HG02588 (cell line): Measurements from ENCODE around the gene TIMM17A.

Experiments
- ATAC-seq: cut with Tn5 transposase; IDR thresholded peaks from one replicate; pipeline ENCODE4 v1.9.1; 2021; ENCODE audit warnings: mild to moderate bottlenecking, moderate library complexity; ENCODE audit not compliant: unreplicated experiment

TIMM17A gene

DNA sequence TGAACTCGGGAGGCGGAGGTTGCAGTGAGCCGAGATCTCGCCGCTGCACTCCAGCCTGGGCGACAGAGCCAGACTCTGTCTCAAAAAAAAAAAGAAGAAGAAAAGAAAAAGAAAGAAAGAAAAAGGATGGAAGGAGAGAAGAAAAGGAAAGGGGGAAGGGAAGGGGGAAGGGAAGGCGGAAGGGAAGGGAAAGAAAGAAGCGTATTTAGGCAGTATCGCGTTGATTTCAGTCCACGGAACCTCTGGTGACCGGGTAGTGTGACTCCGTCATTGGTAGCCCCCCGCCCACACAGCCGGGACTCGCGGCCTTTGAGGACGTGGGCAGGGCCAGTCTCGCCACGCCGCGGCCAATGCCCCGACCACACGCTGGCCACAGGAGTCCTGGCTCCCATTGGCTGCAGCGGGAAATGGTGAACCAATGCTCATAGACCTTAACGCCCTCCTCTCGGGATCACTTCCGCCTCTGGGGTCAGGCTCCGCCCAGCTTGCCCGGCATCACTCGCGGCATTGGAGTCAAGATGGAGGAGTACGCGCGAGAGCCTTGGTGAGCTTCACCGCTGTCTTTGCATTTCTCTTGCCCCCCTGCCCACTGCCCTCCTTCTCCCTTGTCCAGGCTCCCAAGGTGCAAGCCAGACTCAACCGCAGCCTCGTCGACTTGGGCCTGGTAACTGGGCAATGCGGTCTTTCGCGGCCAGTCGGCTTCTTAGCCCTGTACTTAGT is at the start of gene TIMM17A:
TSS of gene TIMM17A (plus strand) at position 495 of the 720 bp plus-strand sequence. CDS start at position 519, 24 bp downstream.
- ATAC-seq = peak; percentile 99

DNA sequence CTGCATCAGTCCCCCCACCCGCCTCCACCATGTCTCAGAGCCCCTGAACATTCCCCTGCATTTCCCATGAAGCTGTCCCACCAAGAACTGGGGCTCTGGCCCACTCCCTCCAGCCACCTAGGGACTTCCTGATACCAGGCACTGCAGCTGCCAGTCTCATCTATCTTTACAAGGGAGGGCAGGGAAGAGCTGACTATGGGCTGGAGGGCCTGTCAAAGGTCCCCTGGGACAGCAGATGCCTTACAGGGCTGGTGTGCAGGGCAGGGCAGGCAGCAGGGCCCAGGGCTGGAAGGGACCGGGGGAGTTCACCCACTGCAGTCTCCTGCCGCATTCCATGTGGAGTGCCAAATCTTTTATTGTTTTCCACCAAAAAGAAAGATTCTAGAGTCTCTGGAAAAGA is 49.0 kb upstream of the TIMM17A start:
- ATAC-seq = no peak

DNA sequence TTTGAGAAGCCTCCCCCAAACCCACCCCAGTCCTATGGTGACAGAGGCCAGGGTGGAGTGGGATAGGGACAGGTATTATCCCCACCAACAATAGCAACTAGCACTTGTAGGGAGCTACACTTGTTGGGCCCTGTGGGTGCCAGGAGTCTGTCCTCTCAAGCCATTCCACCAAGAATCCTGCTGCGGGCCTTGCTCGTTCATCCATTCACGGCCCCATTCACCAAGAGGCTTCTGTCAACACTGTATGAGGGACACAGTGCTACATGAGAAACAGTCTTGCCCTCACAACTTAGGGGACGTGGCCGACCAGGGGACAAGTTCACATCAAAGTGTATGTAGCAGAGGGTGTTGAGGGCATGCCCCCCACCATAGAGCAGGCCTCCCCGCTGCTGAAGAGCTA is 47.7 kb upstream of the TIMM17A start:
- no peak for ATAC-seq

DNA sequence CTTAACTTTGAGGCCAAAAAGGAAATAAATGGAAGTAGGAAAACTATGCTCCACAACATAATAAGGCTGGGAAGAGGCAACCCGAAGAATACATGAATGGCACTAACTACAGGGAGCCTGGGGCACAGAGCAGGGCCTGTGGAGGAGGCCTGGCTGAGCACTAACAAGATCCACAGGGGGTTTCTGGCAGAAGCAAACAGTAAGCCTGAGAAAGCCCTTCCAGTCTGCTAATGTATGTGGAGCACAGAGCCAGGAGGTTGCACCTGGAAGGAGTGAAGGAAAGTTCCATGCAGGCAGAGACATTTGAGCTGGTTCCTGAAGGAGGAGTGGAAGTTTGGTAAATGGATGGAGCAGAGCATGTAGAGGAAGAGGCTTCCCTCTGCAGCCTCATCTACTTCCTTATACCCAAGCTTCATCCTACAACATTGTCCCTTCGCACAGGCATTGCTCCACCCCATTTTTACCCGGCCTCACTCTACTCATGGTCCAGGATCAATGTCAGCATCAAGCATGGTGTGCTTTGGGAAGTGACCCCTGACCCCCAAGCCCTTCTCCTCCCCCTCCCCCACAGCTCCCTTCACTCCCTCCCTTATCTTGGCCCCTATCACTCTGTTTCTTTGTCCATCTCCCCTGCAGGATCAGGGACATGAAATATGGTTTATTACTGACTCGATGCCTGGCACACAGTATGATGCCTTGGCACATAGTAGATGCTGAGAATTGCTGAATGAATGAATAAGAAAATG is 43.3 kb upstream of the TIMM17A start:
- no peak for ATAC-seq

DNA sequence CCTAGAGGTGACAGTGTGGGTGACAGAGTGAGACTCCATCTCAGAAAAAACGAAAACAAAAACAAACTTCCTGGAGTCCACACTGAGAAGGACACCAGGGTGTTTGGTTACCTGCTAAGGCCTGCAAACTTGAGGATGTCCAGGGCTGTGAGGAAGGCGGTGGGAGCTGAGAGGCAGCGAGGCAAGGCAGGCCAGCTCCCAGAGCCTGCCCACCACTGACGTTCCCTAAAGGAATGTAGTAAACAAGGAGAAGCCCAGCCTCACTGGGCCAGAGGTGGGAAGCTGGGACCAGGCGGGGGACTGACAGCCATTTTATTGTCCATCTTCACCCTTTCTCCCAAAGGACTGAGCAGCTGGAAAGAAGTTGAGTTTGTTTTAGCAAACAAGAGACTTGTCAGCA is 42.5 kb upstream of the TIMM17A start:
- ATAC-seq = no peak

DNA sequence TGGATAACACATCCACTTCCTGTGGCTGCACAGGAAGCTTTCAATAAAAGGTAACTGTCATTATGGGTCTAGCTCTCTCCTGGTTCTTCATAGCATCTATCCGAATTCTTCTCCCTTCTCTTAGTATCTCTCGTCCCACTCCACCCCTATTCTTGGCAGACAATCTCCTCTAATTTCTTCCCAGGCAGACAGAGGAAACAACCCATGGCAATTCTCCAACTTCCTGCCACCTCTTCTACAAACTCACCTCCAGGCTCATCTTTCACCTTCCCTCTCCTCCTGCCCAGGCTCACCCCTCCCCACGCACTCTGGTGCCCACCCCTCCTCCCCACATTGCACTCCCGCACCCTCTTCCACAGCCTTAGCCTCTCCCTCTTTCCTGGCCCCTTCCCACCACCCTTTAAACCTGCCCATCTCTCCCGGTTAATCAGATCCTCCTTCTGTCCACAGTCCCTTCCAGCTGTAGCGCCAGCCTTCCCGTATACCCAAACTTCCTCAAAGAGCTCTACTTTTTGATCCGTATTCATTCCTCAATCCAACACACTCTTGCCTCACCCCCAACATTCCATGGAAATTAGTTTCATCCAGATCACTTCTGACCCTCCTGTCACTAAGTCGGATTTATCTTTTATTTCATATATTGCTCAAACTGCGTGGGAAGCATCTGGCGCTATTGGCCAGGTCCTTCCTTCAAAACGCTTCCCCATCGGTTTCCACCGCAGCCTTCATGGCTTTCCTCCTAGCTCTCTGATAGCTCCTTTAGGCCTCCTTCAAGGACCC is 40.7 kb upstream of the TIMM17A start:
- ATAC-seq = no peak

DNA sequence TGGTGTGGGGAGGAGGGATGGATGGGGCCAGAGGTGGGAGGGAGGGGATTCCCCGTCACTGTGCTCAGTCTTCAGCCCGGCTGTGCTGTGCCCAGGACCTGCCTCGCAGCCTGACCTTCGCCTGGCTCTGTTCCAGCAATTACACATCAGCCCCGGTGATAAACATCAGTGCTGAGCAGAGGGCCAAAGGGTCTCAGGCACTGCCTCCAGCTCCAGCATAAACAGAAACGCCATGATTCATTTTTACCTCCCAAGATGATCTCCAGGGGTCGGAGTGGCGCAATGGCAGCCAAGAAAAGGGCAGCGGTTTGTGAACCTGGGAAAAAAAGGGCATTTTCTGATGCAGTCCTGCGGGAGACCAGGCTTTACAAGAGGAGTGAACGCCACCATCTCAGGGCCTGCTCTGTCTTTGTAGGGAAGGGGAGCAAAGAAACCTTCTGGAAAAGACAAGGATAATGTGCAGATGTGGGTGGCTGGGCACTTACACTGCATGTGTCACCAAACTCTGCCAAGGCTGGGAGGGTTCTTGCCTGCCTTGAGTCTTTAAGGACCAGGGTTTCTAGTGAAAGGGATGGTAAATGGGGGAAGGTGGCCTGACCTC is 38.6 kb upstream of the TIMM17A start:
- no peak for ATAC-seq

DNA sequence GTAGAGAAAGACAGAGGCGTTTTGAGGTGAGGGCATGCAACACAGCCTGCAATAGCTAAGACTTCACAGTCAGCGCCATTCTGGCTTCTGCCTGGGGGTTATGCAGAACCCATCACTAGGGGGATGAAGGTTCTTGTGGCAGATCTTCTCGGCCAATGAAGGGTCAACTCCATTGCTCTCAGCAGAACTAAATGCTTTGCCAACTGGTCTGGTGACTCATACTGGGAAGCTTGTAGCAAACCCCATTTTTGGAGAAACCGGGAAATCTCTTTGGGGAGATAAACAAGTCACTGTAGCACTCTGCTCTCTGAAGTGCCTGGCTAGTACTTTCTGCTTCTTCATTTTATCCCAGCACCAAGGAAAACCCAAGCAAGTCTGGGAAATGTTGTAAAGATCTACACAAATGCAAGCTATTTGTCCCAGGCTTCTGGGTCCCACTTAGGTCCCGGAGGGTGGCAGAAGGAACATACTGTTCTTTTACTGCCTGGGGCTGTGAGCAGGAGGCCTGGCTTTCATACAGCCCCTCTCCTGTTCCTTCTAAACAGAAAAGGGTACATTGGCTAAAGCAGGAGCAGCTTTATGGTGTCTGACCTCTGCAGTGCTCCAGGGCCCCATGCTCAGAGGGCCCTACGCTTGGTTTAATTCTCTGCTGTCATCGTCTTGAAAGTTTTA is 37.8 kb upstream of the TIMM17A start:
- ATAC-seq = no peak

DNA sequence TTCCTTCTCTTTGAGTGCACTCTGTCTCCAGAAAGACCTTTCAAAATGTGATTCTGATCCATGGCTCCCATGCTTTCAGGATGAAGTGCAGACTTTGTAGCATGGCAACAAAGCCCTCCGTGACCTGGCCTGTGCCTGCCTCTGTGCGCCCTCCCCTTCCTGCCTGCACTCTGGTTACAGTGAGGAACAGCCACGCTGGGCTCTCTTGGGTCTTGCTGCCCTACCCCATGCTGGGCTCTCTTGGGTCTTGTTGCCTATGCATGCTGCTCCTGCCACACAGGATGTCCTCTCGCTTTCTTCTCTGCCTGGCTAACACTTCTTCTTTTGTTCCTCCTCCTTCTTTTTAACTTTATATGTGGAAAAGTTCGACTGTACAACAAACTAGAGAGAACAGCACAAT is 37.0 kb upstream of the TIMM17A start:
- ATAC-seq = no peak

DNA sequence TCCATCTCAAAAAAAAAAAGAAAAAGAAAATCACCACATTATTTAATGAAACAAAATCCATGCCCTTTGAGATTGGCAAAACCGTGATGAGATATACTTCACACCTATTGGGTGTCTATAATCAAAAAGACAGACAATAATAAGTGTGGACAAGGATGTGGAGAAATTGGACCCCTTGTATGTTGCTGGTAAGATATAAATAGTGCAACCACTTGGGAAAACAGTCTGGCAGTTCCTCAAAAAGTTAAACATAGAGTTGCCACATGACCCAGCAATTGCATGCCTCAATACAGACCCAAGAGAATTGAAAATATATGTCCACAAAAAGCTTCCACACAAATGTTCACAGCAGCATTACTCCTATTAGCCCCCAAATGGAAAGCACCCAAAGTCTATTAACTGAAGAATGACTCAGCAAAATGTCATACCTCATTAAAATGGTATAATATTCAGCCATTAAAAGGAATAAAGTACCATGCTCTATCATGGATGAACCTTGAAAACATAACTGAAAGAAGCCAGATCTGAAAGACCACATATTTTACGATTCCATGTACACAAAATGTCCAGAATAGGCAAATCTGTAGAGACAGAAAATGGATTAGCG is 33.2 kb upstream of the TIMM17A start:
- no peak for ATAC-seq

DNA sequence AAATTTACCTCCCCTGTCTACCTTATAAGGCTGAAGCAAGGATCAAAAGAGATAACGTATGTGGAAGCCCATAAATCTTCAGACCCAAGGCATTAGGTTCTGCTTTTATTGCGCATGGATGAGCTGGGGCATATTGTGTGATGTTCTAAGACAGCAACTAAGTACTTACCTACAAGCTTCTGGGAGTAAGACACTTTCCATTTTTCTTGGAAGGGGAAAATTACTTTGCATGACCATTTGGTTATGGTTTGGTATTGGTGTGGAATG is 30.1 kb upstream of the TIMM17A start:
- no peak for ATAC-seq

DNA sequence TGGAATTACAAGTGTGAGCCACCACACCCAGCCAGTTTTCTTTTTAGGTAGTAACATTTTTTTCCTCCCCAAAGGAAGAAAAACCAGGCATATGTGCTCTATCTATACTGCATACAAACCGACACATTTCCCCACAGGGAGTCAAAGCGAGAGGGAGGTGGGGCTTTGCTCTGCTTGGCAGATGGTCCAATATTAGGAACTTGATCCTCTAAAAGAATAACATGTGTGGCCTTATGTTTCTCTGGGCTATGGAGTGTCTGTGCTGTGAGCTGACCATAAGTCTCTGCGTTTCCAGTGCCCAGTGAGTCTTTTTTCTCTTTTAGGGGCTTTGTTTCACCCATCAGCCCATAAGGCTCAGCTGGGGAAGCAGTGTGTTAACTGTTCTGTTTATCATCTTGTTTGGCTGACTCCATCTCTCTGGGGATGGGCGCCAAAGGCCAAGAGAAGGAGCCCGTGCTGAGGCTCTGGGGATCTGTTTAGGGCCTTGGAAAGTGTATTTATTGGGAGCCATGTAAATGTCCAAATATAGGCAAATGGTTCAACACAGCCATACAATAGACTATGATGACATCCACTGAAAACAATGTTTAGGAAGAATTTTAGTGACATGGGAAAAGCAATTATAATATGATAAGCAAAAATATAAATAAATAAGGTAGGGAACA is 29.2 kb upstream of the TIMM17A start:
- ATAC-seq = no peak

DNA sequence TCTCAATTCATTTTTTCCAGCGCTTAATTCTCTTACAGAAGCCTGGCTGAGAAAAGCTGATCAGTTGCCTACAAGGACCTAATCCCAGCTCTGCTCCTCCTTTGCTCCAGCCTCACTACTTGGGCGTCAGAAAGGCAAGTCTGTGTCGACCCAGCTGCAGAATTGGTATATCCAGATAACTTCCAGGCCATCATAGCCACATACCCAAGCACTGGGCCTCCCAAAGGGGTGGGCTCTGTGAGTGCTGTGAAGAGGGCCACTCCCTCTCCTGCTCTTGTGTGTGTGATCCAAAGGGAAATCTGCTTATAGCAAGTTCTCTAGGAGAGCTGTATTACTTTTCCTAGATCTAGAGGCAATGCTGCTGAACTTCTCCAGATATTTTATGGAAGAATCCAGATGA is 27.0 kb upstream of the TIMM17A start:
- no peak for ATAC-seq

DNA sequence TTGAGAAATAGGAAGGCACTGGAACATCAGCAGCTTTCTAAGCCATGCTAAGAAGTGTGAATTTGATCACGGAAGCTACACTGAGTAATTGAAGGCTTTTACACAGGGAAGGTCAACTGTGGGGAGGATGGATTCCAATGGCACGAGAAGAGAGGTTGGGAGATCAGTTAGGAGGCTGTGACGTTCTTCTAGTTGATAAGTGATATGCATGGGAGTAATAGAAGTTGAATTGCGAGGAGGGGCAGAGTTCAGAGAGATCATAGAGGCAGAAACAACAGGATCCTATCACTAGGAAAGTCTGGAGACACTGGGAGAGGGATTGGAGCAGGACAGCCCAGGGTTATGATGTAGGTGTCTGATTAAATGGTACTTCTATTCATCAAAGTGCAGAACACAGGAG is 25.2 kb upstream of the TIMM17A start:
- no peak for ATAC-seq

DNA sequence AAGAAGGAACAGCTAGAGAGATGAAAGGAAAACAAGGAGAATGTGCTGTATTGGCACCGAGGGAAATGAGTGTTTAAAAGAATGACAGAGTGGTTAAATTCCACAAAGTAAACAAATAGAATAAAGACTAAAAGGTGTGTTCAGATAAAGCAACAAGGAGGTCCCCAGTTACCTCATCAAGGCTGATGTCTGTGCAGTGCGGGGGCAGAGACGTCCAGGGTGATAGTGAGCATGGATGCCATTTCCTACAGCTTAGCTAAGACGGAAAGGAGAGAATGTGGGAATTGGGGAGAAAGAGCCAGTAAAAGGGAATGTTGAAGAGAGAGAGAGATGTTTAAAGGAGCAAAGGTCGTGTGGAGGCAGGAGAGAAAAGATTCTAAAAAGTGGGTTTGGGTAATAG is 24.5 kb upstream of the TIMM17A start:
- ATAC-seq = no peak

DNA sequence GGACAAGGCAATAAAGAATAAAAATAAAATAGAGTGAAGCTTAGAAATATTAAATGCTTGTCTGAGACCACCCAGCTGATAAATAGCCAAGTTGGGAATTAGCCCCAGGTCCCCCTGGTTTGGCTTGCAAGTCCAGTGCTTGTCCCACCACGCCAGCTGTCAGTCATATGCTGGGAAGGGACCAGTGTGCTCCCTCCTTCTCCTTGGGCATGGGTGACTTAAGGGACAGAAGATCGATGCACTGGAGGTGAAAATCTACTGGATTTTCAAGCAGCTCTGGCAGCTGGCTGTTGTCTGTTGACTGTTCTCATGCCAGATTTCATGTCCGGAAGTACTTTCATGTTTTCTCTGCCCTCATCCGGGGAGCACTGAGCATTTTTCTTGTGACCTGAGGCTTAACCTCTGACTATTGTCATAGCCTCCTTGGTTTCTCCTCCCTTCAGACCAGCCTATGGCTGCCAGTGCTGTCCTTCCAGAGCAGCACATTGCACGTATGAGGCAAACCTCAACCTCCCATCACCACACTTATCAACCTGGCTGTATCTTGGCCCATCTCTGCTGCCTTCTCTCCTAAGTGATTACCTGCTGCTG is 21.4 kb upstream of the TIMM17A start:
- no peak for ATAC-seq

DNA sequence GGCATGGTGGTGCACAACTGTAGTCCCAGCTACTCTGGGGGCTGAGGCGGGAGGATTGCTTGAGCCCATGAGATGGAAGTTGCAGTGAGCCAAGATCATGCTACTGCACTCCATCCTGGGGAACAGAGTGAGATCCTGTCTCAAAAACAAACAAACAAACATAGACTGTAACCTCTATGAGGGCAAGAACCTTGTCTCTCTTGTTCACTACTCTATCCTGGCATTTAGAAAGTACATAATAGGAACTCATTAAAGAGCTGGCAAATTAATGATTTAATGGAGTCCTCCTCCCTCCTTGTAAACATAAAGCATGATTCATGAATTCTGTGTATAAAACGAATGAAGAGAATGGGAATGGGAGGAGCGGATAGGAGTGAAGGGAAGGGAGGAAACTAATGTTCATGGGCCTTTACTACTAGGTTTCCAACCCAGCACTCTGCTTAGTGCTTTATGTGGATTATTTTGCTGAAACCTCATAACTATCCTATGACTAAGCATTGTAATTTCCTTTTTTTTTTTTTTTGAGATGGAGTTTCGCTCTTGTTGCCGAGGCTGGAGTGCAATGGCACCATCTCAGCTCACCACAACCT is 17.6 kb upstream of the TIMM17A start:
- no peak for ATAC-seq

DNA sequence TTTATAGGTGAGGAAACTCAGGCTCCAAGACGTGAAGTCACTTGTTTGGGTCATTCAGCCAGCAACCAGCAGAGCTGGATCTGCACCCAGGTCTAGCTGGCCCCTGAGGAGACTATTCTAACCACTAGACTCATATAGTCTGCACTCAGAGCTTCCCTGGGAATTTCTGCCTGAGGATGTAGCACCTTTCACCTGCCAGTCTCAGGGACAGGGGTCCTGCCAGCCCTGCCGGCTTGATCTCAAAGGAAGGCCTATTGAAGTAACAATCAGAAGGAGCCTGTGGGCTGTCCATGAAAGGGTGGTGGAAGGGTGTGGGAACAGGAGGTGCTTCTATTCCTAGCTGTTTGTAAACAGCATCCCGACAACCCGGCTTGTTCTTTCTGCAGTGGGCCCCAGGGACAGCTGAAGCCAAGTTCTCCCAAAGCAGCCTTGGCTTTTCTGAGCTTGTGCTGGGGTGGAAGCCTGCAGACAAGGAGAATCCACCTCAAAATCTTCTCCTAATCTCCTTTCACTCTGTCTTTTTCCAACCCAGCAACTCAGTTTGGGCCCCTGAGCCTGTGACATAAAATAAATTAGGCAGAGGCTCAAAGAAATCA is 16.8 kb upstream of the TIMM17A start:
- ATAC-seq = no peak

DNA sequence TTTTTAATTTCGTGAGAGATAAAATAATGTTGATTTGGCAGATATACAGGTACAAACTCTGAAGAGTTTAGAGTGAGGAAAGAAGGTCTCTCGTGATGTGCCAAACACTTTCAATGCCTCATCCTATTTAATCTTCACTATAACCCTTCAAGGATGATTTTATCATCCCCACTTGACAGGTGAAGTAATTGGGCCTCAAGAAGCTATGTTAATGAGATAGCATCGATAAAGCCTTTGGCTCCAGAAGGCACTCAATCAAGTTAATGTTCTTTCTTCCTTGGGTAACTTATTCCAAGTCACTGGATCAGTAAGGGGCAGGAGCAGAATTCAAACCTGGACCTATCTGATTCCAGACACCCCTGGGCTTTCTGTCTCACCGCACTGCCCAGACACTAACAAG is 16.2 kb upstream of the TIMM17A start:
- ATAC-seq = no peak
